ENCODE results near the gene C19orf85. TPM values are rescaled to one million over a fixed set of nuclear protein-coding genes. Genes with fewer than 3 reads are reported as not detected.

C19orf85 gene
- total RNA-seq, 1 experiment from 2014 or later, result not detected

DNA sequence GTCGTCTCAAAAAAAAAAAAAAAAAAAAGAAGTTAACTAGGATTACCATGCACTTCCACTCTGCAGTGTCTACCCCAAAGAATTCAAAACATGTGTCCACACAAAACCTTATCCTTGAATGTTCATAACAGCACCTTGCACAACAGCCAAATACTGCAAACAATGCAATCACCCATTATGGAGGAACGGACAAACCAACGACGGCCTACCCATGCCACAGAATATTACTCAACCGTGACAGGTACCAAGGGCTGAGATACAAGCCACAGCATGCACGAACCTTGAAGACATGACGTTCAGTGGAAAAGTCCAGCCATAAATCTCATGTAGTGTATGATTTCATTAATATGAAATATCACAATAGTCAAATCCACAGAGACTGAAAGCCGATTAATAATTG is 18.5 kb downstream of the C19orf85 start:
- Histone ChIP-seq H3K4me3 (ENCODE audit: low read depth in 2 of 2, low read length in 2 of 2) (no peak overlapping the region), H3K27ac (ENCODE audit: low read length) (no peak overlapping the region), H3K36me3 (ENCODE audit: control insufficient read depth, insufficient read depth, low read length) (no peaks in the 10 kb centered on the region), H3K4me1 (ENCODE audit: control insufficient read depth, insufficient read depth, low read length) (peaks cover 15% of the 10 kb centered on the region), H3K27me3 (ENCODE audit: control insufficient read depth, insufficient read depth, low read length) (peaks cover 25% of the 10 kb centered on the region), H3K9me3 (ENCODE audit: control insufficient read depth, insufficient read depth, low read depth, low read length) (no peaks in the 10 kb centered on the region)
- no TSS peak for BruUV-seq (replicated peaks)
- ChIA-PET POLR2A (interaction anchor here (0.6 kb wide), 1 partner anchor 435 kb away, joined by 3 read pairs; no protein-coding TSS in a partner anchor), CTCF (no interaction called here)
- DNase-seq (ENCODE audit: low read depth, low spot score) (no peak), ATAC-seq (no peak)
- intact Hi-C loops (cut with micrococcal nuclease; ENCODE audit: unreplicated experiment) (no loop called here), in situ Hi-C loops (cut with HindIII; ENCODE audit: low pct_unique_long_range_greater_than_20kb, low sequenced_read_pairs) (no loop called here)
- no peak for TF ChIP-seq POLR2AphosphoS5 (IDR thresholded peaks at IDR 0.05; ENCODE audit: low read depth, low read length)
- no peak for TF ChIP-seq SIN3A (IDR thresholded peaks at IDR 0.05; ENCODE audit: borderline replicate concordance, insufficient read depth, low read depth, low read length)
- TF ChIP-seq, protein P1, sequence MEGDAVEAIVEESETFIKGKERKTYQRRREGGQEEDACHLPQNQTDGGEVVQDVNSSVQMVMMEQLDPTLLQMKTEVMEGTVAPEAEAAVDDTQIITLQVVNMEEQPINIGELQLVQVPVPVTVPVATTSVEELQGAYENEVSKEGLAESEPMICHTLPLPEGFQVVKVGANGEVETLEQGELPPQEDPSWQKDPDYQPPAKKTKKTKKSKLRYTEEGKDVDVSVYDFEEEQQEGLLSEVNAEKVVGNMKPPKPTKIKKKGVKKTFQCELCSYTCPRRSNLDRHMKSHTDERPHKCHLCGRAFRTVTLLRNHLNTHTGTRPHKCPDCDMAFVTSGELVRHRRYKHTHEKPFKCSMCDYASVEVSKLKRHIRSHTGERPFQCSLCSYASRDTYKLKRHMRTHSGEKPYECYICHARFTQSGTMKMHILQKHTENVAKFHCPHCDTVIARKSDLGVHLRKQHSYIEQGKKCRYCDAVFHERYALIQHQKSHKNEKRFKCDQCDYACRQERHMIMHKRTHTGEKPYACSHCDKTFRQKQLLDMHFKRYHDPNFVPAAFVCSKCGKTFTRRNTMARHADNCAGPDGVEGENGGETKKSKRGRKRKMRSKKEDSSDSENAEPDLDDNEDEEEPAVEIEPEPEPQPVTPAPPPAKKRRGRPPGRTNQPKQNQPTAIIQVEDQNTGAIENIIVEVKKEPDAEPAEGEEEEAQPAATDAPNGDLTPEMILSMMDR (IDR thresholded peaks at IDR 0.05), result no peak
- no peak for TF ChIP-seq TCF7L2 (IDR thresholded peaks at IDR 0.05; ENCODE audit: low read depth, low read length)
- TF ChIP-seq, protein P2, sequence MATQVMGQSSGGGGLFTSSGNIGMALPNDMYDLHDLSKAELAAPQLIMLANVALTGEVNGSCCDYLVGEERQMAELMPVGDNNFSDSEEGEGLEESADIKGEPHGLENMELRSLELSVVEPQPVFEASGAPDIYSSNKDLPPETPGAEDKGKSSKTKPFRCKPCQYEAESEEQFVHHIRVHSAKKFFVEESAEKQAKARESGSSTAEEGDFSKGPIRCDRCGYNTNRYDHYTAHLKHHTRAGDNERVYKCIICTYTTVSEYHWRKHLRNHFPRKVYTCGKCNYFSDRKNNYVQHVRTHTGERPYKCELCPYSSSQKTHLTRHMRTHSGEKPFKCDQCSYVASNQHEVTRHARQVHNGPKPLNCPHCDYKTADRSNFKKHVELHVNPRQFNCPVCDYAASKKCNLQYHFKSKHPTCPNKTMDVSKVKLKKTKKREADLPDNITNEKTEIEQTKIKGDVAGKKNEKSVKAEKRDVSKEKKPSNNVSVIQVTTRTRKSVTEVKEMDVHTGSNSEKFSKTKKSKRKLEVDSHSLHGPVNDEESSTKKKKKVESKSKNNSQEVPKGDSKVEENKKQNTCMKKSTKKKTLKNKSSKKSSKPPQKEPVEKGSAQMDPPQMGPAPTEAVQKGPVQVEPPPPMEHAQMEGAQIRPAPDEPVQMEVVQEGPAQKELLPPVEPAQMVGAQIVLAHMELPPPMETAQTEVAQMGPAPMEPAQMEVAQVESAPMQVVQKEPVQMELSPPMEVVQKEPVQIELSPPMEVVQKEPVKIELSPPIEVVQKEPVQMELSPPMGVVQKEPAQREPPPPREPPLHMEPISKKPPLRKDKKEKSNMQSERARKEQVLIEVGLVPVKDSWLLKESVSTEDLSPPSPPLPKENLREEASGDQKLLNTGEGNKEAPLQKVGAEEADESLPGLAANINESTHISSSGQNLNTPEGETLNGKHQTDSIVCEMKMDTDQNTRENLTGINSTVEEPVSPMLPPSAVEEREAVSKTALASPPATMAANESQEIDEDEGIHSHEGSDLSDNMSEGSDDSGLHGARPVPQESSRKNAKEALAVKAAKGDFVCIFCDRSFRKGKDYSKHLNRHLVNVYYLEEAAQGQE (IDR thresholded peaks at IDR 0.05; ENCODE audit: insufficient read depth in 1 of 2, low read depth in 2 of 2, low read length in 1 of 2), result no peak

DNA sequence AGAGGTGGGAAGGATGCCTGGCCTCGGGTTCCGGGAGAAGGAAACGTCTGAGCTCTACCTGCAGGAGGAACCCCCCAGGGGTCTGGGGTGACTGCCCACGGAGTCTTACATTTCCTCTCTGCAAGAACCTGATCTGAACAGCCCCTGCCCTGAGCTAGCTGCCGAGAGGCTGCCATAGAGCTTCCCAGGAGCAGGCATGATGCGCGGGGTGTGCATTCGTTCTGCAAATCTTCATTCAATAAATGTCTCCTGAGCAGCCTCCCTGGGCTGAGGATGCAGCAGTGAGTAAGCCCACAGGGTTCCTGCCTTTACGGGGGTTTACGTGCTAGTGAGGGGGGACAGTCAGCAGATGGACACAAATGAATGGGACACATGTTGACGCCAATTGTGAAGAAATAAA is 19.9 kb downstream of the C19orf85 start:
- POLR2A ChIA-PET, result no interaction called here
- TF ChIP-seq TCF7L2 (IDR thresholded peaks at IDR 0.05; ENCODE audit: low read depth, low read length), result no peak
- TF ChIP-seq, protein P1 (IDR thresholded peaks at IDR 0.05), result no peak
- ATAC-seq, result no peak
- H3K27ac ChIP-seq (ENCODE audit: low read length), result no peak overlapping the region
- peaks cover 21% of the 10 kb centered on the region for H3K27me3 ChIP-seq (ENCODE audit: control insufficient read depth, insufficient read depth, low read length)
- no peak for DNase-seq (ENCODE audit: low read depth, low spot score)
- no peak overlapping the region for H3K4me3 ChIP-seq (ENCODE audit: low read depth in 2 of 2, low read length in 2 of 2)
- no peaks in the 10 kb centered on the region for H3K9me3 ChIP-seq (ENCODE audit: control insufficient read depth, insufficient read depth, low read depth, low read length)
- BruUV-seq (replicated peaks), result no TSS peak
- intact Hi-C loops (cut with micrococcal nuclease; ENCODE audit: unreplicated experiment), result no loop called here
- H3K36me3 ChIP-seq (ENCODE audit: control insufficient read depth, insufficient read depth, low read length), result no peaks in the 10 kb centered on the region
- CTCF ChIA-PET, result no interaction called here
- H3K4me1 ChIP-seq (ENCODE audit: control insufficient read depth, insufficient read depth, low read length), result peaks cover 15% of the 10 kb centered on the region
- in situ Hi-C loops (cut with HindIII; ENCODE audit: low pct_unique_long_range_greater_than_20kb, low sequenced_read_pairs), result no loop called here
